NT2/D1 (cell line): ENCODE measurements around the gene DNAJC10.

Source experiments
- SUZ12 ChIP-seq: IDR thresholded peaks from 2 replicates; pipeline ENCODE4 v1.6.1; 2011; ENCODE audit not compliant: insufficient read length, insufficient read depth; ENCODE audit errors: extremely low read depth
- ZNF274 ChIP-seq: IDR thresholded peaks from 2 replicates; pipeline ENCODE4 v1.6.1; 2011; ENCODE audit warnings: mild to moderate bottlenecking, low read depth, low read length

DNA sequence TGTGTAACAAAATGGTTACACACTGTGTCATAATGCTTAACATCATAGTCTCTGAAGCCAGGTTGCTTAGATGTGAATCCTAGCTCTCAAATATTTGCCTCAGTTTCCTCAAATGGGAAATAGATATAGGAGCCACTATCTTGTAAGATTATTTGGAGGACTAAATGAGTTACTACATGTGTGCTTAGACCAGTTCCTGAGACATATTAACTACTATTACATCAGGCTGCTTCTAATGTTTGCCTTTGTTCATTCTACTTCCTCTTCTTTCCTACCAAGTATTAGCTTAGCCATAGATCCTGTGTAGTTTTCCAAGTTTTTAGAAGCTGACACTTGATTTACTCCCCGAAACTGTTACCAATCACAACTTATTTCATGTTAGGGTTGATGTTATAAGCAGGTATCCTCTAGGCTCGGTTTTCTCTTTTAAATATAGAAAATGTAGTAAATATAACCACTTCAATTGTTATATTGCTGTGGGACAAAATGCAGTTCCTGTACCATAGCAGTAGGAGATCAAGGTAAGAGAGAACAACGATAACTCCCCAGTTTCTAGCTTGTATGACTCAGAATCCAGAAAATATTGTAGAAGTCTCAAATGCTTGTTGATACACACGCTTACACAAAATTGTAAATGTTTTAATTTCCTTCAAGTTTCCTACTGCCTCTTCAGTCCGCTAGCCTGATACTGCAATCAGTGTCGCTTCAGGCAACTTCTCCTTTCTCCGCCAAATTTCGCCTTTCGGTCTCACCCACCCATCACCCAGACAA, 751 bp upstream of the DNAJC10 start:
- no peak for TF ChIP-seq ZNF274
- TF ChIP-seq SUZ12, result no peak
